Esophagus muscularis mucosa (tissue), 4 donors: ENCODE measurements around the gene BTBD7. TPM values are rescaled to one million over a fixed set of nuclear protein-coding genes. Genes with fewer than 3 reads are reported as not detected.
A peak's percentile ranks its signal among the peaks of the same experiment; 100 is the strongest.

Experiments used
- DNase-seq: peaks from one replicate; pipeline ENCODE4 v3.0.0-alpha.2; 2017; ENCODE audit errors: extremely low spot score
- H3K27ac ChIP-seq, 4 donors: fragments of 200-600 bp; sonication (generic); replicated peaks in 1 of 4; 1 replicate in 3 of 4; 2 replicates in 1 of 4; pipeline ENCODE4 v1.5.1; 2016 to 2019; ENCODE audit warnings: mild to moderate bottlenecking in 1 of 4
- H3K27me3 ChIP-seq, 4 donors: fragments of 200-600 bp; sonication (generic); one replicate each; pipeline versions ENCODE4 v1.5.1 to v1.6.0; 2016 to 2019
- H3K36me3 ChIP-seq, 4 donors: fragments of 200-600 bp; sonication (generic); one replicate each; pipeline ENCODE4 v1.5.1; 2016 to 2019
- H3K4me1 ChIP-seq, 4 donors: fragments of 200-600 bp; sonication (generic); one replicate each; pipeline ENCODE4 v1.5.1; 2016 to 2019
- H3K4me3 ChIP-seq, 4 donors: fragments of 200-600 bp; sonication (generic); 1 replicate in 2 of 4; 2 replicates in 2 of 4; pipeline ENCODE4 v1.5.1; 2016 to 2019; ENCODE audit warnings: mild to moderate bottlenecking in 4 of 4, moderate library complexity in 1 of 4
- H3K9me3 ChIP-seq, 4 donors: fragments of 200-600 bp; sonication (generic); 1 replicate in 3 of 4; 2 replicates in 1 of 4; pipeline ENCODE4 v1.5.1; 2016 to 2019
- CTCF ChIP-seq, 3 experiments: fragments of 200-600 bp in 2 of 3; fragments of 450-650 bp in 1 of 3; sonication (generic) in 2 of 3; IDR thresholded peaks; one replicate each; pipeline ENCODE4 v1.5.1; 2017 to 2019; ENCODE audit warnings: antibody characterized with exemption in 3 of 3, mild to moderate bottlenecking in 2 of 3, moderate library complexity in 1 of 3
- EP300 ChIP-seq: sonication (generic); formaldehyde crosslinking; IDR thresholded peaks from one replicate; pipeline ENCODE4 v1.6.1; 2017; ENCODE audit warnings: antibody characterized with exemption
- POLR2A ChIP-seq: fragments of 450-650 bp; IDR thresholded peaks from one replicate; pipeline ENCODE4 v1.6.1; 2017; ENCODE audit warnings: antibody characterized with exemption, moderate library complexity, mild to moderate bottlenecking, low read depth
- POLR2AphosphoS5 ChIP-seq, 2 donors: sonication (generic); formaldehyde crosslinking; IDR thresholded peaks; one replicate each; pipeline ENCODE4 v1.6.1; 2017; ENCODE audit warnings: antibody characterized with exemption in 2 of 2
- WGBS: methylation state at CpG from one replicate; pipeline ENCODE4 v1.1.5; 2018; 5-methylcytosine and 5-hydroxymethylcytosine counted together
- intact Hi-C: fragments of 100-400 bp; cut with DNase I; formaldehyde crosslinking; loops from one replicate; pipeline ENCODE4 v1.15.1; 2023
- total RNA-seq, 4 donors: library from RNA; depleted of rRNA; stranded (reverse); fragments of >200 nt; gene quantifications; one replicate each; pipeline versions ENCODE4 v1.1.0 to v1.2.1, GENCODE V29; 2016

BTBD7 gene
- 10 to 100 TPM; 28.8 to 35.7 (median 30.1) TPM for total RNA-seq

- intact Hi-C loops = loop anchor here (5.0 kb wide), 1 partner anchor 126 kb away; the partner anchor contains the start of genes GON7 and UBR7
- peaks cover 25 to 40% (median 38%) of the 10 kb centered on the region in 4 donors for H3K4me1 ChIP-seq
- no peaks in the 10 kb centered on the region for H3K9me3 ChIP-seq
- TF ChIP-seq POLR2A (no peak), POLR2AphosphoS5 (IDR thresholded peaks at IDR 0.05) (peak; percentile 80 to 83), CTCF (IDR thresholded peaks at IDR 0.05) (peak in 1 of 3 experiments; percentile 34)
- H3K27ac ChIP-seq = peak within 1 kb of the TSS; percentile 97 to 99 (median 98)
- no peaks in the 10 kb centered on the region for H3K36me3 ChIP-seq
- DNase-seq = peak; percentile 98
- 0% methylated on average over 12 of the region's 74 CpGs for WGBS
- H3K27me3 ChIP-seq = no peaks in the 10 kb centered on the region
- H3K4me3 ChIP-seq = peak within 1 kb of the TSS; percentile 92 to 97 (median 95)
Measured at GRCh38 chr14:93332853-93333630, at the start of gene BTBD7. TSS of gene BTBD7 (minus strand) at chr14:93333036. CDS start at chr14:93296051, 36,985 bp downstream.

DNA sequence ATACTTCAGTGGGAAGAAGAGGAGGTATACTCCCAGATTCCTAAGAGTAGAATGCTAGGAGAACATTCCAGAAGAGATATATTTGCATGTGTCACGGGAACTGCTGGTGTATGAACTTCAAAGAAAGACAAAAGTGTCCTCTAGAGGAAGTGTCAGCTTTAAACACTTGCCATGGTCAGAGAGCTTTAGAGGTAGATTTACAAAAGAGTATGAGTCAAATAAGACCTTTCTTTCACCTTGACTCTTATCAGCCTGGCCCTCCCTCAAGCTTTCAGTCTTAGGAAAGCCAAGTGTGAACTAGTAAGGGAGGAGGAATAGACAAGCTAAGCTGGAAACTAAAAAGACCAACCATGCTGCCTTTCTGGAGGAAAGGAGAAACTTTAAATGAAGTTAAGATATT, 48.8 kb upstream of the BTBD7 start:
- no peak for DNase-seq
- no peaks in the 10 kb centered on the region for H3K27me3 ChIP-seq
- 72% methylated on average over 1 of the region's 1 CpG for WGBS
- H3K36me3 ChIP-seq = no peaks in the 10 kb centered on the region
- intact Hi-C loops = no loop called here
- no peaks in the 10 kb centered on the region for H3K4me1 ChIP-seq
- no peak for TF ChIP-seq CTCF (IDR thresholded peaks at IDR 0.05)
- no peak for TF ChIP-seq POLR2A
- TF ChIP-seq EP300 = no peak
- TF ChIP-seq POLR2AphosphoS5 (IDR thresholded peaks at IDR 0.05) = no peak
- no peaks in the 10 kb centered on the region for H3K9me3 ChIP-seq
- no peak overlapping the region for H3K27ac ChIP-seq
- H3K4me3 ChIP-seq = no peak overlapping the region

DNA sequence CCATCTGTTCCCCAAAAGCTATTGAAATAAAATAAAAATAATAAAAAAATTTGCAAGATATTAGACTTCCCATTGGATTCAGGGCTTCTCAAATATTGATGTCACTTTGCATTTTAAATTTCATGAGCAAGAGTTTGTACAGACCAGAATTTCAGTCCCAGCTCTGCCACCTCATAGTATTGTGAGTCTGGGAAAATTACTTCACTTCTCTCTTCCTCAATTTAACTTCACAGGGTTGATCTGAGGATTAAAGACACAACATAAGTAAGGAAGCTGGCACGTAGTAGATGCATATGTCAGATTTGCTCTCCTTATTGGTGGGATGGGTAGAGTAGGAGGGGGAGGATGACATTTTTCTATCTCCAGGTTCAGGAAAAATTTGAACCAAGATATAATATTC, 47.0 kb upstream of the BTBD7 start:
- no peaks in the 10 kb centered on the region for H3K36me3 ChIP-seq
- no peak overlapping the region for H3K27ac ChIP-seq
- intact Hi-C loops = no loop called here
- H3K27me3 ChIP-seq = no peaks in the 10 kb centered on the region
- TF ChIP-seq POLR2A = no peak
- no peak for TF ChIP-seq POLR2AphosphoS5 (IDR thresholded peaks at IDR 0.05)
- no peak for TF ChIP-seq CTCF (IDR thresholded peaks at IDR 0.05)
- TF ChIP-seq EP300 = no peak
- H3K4me3 ChIP-seq = no peak overlapping the region
- WGBS = 50% methylated on average over 1 of the region's 1 CpG
- H3K9me3 ChIP-seq = no peaks in the 10 kb centered on the region
- H3K4me1 ChIP-seq = no peaks in the 10 kb centered on the region
- no peak for DNase-seq

GRCh38 chr14:93375673-93376156, 42.9 kb upstream of the BTBD7 start:
- no peaks in the 10 kb centered on the region for H3K36me3 ChIP-seq
- no peaks in the 10 kb centered on the region for H3K27me3 ChIP-seq
- 92% methylated on average over 6 of the region's 6 CpGs for WGBS
- H3K4me3 ChIP-seq = no peak overlapping the region
- intact Hi-C loops = no loop called here
- H3K9me3 ChIP-seq = peaks cover 0 to 13% (median 0%) of the 10 kb centered on the region in 4 donors
- no peak for DNase-seq
- H3K4me1 ChIP-seq = no peaks in the 10 kb centered on the region
- TF ChIP-seq POLR2AphosphoS5 (IDR thresholded peaks at IDR 0.05) (no peak), EP300 (no peak), CTCF (IDR thresholded peaks at IDR 0.05) (no peak), POLR2A (no peak)
- no peak overlapping the region for H3K27ac ChIP-seq
